PFSK-1 (cell line): ENCODE data around the gene MIPEP.

Experiments
- FOXP2 ChIP-seq: optimal IDR thresholded peaks from 2 replicates; pipeline ENCODE3; 2011; ENCODE audit warnings: borderline replicate concordance, control low read depth, inconsistent platforms; ENCODE audit not compliant: insufficient read depth; ENCODE audit errors: extremely low read length, extremely low read depth
- POLR2AphosphoS5 ChIP-seq: IDR thresholded peaks from 2 replicates; pipeline ENCODE4 v1.6.1; 2012; ENCODE audit warnings: low read depth, mild to moderate bottlenecking, control low read depth, low read length, moderate library complexity
- SIN3A ChIP-seq: IDR thresholded peaks from 2 replicates; pipeline ENCODE4 v1.6.1; 2012; ENCODE audit warnings: mild to moderate bottlenecking, low read length, moderate library complexity, borderline replicate concordance; ENCODE audit not compliant: insufficient read depth
- TAF1 ChIP-seq: IDR thresholded peaks from 2 replicates; pipeline ENCODE4 v1.6.1; 2012; ENCODE audit warnings: low read length, control low read depth, borderline replicate concordance; ENCODE audit not compliant: insufficient read depth
- TF ChIP-seq, protein P1 (sequence below), 2 experiments: IDR thresholded peaks; 2 replicates each; pipeline versions ENCODE4 v1.6.1 to v1.8.0; 2011 to 2012; ENCODE audit warnings: low read depth in 2 of 2, low read length in 2 of 2, control low read depth in 1 of 2, inconsistent platforms in 1 of 2, mild to moderate bottlenecking in 1 of 2, moderate library complexity in 1 of 2; ENCODE audit not compliant: insufficient read depth in 1 of 2

Gene MIPEP

DNA sequence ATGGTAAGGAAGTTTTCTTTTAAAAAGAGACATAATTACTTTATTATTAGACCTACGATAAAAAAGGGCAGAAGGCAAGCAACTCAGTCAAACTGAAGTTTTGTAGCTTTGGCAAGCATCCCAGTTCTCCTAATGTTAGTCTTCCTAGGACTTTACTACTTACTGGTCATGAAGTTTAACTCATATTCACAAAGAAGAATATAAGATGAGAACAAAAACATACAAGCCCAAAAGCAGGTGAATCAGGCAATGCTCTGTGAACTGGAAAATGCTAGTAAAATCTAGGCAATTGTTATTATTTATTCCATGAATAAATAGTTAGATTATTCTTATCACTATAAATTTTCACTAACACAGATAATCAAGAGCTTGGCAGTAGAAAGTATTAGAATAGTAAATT, 85.0 kb downstream of the MIPEP start:
- TF ChIP-seq POLR2AphosphoS5 (no peak), FOXP2 (no peak), TAF1 (no peak), SIN3A (no peak)
- TF ChIP-seq, protein P1, sequence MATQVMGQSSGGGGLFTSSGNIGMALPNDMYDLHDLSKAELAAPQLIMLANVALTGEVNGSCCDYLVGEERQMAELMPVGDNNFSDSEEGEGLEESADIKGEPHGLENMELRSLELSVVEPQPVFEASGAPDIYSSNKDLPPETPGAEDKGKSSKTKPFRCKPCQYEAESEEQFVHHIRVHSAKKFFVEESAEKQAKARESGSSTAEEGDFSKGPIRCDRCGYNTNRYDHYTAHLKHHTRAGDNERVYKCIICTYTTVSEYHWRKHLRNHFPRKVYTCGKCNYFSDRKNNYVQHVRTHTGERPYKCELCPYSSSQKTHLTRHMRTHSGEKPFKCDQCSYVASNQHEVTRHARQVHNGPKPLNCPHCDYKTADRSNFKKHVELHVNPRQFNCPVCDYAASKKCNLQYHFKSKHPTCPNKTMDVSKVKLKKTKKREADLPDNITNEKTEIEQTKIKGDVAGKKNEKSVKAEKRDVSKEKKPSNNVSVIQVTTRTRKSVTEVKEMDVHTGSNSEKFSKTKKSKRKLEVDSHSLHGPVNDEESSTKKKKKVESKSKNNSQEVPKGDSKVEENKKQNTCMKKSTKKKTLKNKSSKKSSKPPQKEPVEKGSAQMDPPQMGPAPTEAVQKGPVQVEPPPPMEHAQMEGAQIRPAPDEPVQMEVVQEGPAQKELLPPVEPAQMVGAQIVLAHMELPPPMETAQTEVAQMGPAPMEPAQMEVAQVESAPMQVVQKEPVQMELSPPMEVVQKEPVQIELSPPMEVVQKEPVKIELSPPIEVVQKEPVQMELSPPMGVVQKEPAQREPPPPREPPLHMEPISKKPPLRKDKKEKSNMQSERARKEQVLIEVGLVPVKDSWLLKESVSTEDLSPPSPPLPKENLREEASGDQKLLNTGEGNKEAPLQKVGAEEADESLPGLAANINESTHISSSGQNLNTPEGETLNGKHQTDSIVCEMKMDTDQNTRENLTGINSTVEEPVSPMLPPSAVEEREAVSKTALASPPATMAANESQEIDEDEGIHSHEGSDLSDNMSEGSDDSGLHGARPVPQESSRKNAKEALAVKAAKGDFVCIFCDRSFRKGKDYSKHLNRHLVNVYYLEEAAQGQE (IDR thresholded peaks at IDR 0.05; ENCODE audit: insufficient read depth in 1 of 2, low read depth in 2 of 2, low read length in 2 of 2) = no peak

DNA sequence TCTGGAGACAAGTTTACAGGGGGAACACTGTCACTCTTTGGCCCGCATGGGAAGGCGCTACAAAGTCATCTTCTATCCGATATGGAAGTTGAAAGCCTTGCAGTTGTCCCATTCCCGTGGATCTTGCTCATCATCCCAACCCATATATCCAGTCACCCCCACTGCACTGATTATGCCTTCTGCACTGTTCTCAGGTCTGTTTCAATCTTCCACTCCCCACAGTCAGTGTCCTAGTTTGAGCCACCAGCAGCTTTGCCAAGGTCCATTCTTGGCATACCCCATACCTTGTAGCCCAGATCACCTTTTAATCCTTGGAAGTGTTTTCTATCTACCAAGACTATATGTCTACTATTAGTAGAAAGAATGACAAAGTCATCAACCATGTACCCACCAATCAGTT, 88.1 kb downstream of the MIPEP start:
- no peak for TF ChIP-seq SIN3A
- no peak for TF ChIP-seq POLR2AphosphoS5
- no peak for TF ChIP-seq TAF1
- TF ChIP-seq, protein P1 (IDR thresholded peaks at IDR 0.05; ENCODE audit: insufficient read depth in 1 of 2, low read depth in 2 of 2, low read length in 2 of 2) = no peak
- no peak for TF ChIP-seq FOXP2

DNA sequence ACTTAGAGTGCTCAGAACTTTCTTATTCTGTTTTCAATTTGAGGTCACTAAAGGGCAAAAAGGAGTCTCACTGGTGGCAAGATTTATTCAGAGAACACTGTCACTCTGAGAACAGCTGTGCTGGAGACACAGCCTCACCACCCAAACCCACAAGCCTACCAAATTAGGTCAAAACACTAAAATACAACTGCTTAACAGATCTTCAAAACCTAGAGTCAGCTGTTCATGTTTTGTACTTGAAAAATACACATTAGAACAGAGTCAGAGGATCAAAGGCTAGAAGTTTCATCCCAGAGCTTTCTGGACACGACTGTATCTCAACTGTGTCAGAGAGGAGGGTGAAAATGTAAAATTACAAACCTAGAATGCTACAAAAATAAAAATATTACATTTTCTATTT, 89.3 kb downstream of the MIPEP start:
- TF ChIP-seq TAF1 = no peak
- TF ChIP-seq FOXP2 = no peak
- TF ChIP-seq, protein P1 (IDR thresholded peaks at IDR 0.05; ENCODE audit: insufficient read depth in 1 of 2, low read depth in 2 of 2, low read length in 2 of 2) = no peak
- TF ChIP-seq POLR2AphosphoS5 = no peak
- TF ChIP-seq SIN3A = no peak

DNA sequence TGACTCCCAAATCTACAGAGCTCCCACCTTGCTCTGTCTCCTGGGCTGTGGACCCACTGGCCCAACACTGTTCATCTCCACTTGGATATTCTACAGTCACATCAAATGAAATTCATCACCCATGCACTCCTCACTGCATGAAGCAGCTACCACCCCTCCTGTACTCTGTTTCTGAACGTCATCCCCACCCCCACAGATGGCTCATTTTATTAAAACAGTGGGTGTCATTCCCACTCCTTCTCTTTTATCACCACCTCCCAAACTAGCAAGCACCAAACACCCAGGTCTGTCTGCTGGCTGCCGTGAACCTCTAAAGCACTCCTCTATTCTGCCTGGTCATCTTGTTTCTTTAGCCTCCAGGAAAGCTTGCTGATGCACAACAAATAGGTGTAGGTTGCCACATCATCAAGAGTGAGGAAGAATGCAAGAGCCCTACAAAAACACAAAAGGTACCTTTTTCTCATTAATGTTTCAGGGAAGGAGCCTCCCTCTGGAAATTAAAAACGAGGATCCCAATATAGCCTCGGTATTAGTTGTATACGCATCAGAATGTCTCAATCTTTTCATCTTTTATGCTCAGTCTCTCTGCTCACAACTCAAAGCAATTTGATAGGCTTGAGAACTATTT, 91.8 kb downstream of the MIPEP start:
- TF ChIP-seq POLR2AphosphoS5 (no peak), SIN3A (no peak)
- TF ChIP-seq, protein P1 (IDR thresholded peaks at IDR 0.05; ENCODE audit: insufficient read depth in 1 of 2, low read depth in 2 of 2, low read length in 2 of 2) = no peak

DNA sequence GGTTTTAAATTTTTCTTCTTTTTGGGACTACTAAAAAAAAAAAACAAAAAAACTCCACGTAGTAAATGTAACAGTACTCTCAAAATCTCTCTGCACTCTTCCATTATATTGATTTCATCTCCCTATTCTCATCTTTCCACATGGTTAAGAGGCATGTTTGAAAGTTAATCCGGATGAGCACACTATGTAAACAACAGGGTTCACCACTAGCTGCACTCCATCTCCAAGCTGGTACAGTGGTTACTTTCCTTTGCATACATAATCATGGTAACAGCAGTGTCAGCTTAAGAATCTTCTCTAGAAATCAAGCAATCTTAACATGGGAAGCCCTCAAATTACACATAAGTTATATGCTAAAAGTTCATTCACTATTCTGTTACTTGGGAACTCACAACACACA, 92.6 kb downstream of the MIPEP start:
- TF ChIP-seq POLR2AphosphoS5 (no peak), TAF1 (no peak), FOXP2 (no peak)
